HEK293 (cell line): ENCODE data around the gene ACRBP.

ENCODE experiments used
- ATF2 ChIP-seq: fragments of 450-650 bp; formaldehyde crosslinking; IDR thresholded peaks from 2 replicates; pipeline ENCODE4 v1.5.1; 2016; ENCODE audit warnings: missing biosample characterization, missing genetic modification characterization, low read depth
- GLIS1 ChIP-seq: fragments of 450-650 bp; formaldehyde crosslinking; IDR thresholded peaks from 2 replicates; pipeline ENCODE4 v1.5.1; 2016; ENCODE audit warnings: missing biosample characterization, missing genetic modification characterization
- HOXC10 ChIP-seq: sonication (generic); formaldehyde crosslinking; IDR thresholded peaks from 2 replicates; pipeline ENCODE4 v1.8.1; 2023; ENCODE audit warnings: mild to moderate bottlenecking, missing genetic modification reagents
- KLF10 ChIP-seq: fragments of 450-650 bp; IDR thresholded peaks from 2 replicates; pipeline ENCODE4 v1.5.1; 2018; ENCODE audit warnings: missing biosample characterization, mild to moderate bottlenecking, missing genetic modification characterization
- PATZ1 ChIP-seq: fragments of 450-650 bp; formaldehyde crosslinking; IDR thresholded peaks from 2 replicates; pipeline ENCODE4 v1.5.1; 2016; ENCODE audit warnings: missing biosample characterization, missing genetic modification characterization
- SCRT1 ChIP-seq: fragments of 450-650 bp; formaldehyde crosslinking; IDR thresholded peaks from 2 replicates; pipeline ENCODE4 v1.5.1; 2016; ENCODE audit warnings: missing biosample characterization, missing genetic modification characterization, borderline replicate concordance
- ZBTB21 ChIP-seq: fragments of 450-650 bp; formaldehyde crosslinking; IDR thresholded peaks from 2 replicates; pipeline ENCODE4 v1.5.1; 2017; ENCODE audit warnings: missing biosample characterization, missing genetic modification characterization
- ZEB2 ChIP-seq: fragments of 450-650 bp; formaldehyde crosslinking; IDR thresholded peaks from 2 replicates; pipeline ENCODE4 v1.5.1; 2016; ENCODE audit warnings: missing biosample characterization, missing genetic modification characterization
- ZFP3 ChIP-seq: fragments of 450-650 bp; formaldehyde crosslinking; IDR thresholded peaks from 2 replicates; pipeline ENCODE4 v1.5.1; 2016; ENCODE audit warnings: low read depth, missing biosample characterization, missing genetic modification characterization
- ZNF174 ChIP-seq: fragments of 450-650 bp; formaldehyde crosslinking; IDR thresholded peaks from 2 replicates; pipeline ENCODE4 v1.5.0; 2017; ENCODE audit warnings: missing biosample characterization, mild to moderate bottlenecking, missing genetic modification characterization
- ZNF175 ChIP-seq: fragments of 450-650 bp; formaldehyde crosslinking; IDR thresholded peaks from 2 replicates; pipeline ENCODE4 v1.5.1; 2016; ENCODE audit warnings: missing biosample characterization, missing genetic modification characterization
- ZNF184 ChIP-seq: fragments of 450-650 bp; IDR thresholded peaks from 2 replicates; pipeline ENCODE4 v1.5.1; 2018; ENCODE audit warnings: missing biosample characterization, mild to moderate bottlenecking, missing genetic modification characterization
- ZNF202 ChIP-seq: fragments of 450-650 bp; formaldehyde crosslinking; IDR thresholded peaks from 2 replicates; pipeline ENCODE4 v1.5.1; 2016; ENCODE audit warnings: missing biosample characterization, missing genetic modification characterization, borderline replicate concordance
- ZNF211 ChIP-seq: fragments of 450-650 bp; formaldehyde crosslinking; IDR thresholded peaks from 2 replicates; pipeline ENCODE4 v1.5.1; 2016; ENCODE audit warnings: low read depth, missing biosample characterization, missing genetic modification characterization
- ZNF214 ChIP-seq: fragments of 450-650 bp; formaldehyde crosslinking; IDR thresholded peaks from 2 replicates; pipeline ENCODE4 v1.5.1; 2017; ENCODE audit warnings: missing biosample characterization, mild to moderate bottlenecking, missing genetic modification characterization, borderline replicate concordance
- ZNF311 ChIP-seq: fragments of 450-650 bp; formaldehyde crosslinking; IDR thresholded peaks from 2 replicates; pipeline ENCODE4 v1.5.1; 2017; ENCODE audit warnings: missing biosample characterization, missing genetic modification characterization, borderline replicate concordance
- ZNF335 ChIP-seq: fragments of 450-650 bp; formaldehyde crosslinking; conservative IDR thresholded peaks from 2 replicates; pipeline ENCODE4 v1.5.1; 2016; ENCODE audit warnings: missing biosample characterization, missing genetic modification characterization
- ZNF366 ChIP-seq: fragments of 450-650 bp; formaldehyde crosslinking; conservative IDR thresholded peaks from 2 replicates; pipeline ENCODE4 v1.5.1; 2016; ENCODE audit warnings: missing biosample characterization, missing genetic modification characterization
- ZNF48 ChIP-seq: fragments of 450-650 bp; formaldehyde crosslinking; IDR thresholded peaks from 2 replicates; pipeline ENCODE4 v1.5.1; 2016; ENCODE audit warnings: missing biosample characterization, missing genetic modification characterization
- ZNF510 ChIP-seq: fragments of 450-650 bp; formaldehyde crosslinking; IDR thresholded peaks from 2 replicates; pipeline ENCODE4 v1.5.1; 2018; ENCODE audit warnings: mild to moderate bottlenecking, missing genetic modification characterization, missing biosample characterization; ENCODE audit not compliant: insufficient replicate concordance
- ZNF521 ChIP-seq: fragments of 450-650 bp; formaldehyde crosslinking; IDR thresholded peaks from 2 replicates; pipeline ENCODE4 v1.5.1; 2017; ENCODE audit warnings: missing biosample characterization, mild to moderate bottlenecking, missing genetic modification characterization
- ZNF561 ChIP-seq: fragments of 450-650 bp; IDR thresholded peaks from 2 replicates; pipeline ENCODE4 v1.5.1; 2018; ENCODE audit warnings: missing biosample characterization, missing genetic modification characterization, borderline replicate concordance
- ZNF610 ChIP-seq: fragments of 450-650 bp; formaldehyde crosslinking; IDR thresholded peaks from 2 replicates; pipeline ENCODE4 v1.5.1; 2016; ENCODE audit warnings: missing biosample characterization, missing genetic modification characterization, borderline replicate concordance
- ZSCAN16 ChIP-seq: fragments of 450-650 bp; formaldehyde crosslinking; IDR thresholded peaks from 2 replicates; pipeline ENCODE4 v1.5.1; 2016; ENCODE audit warnings: missing biosample characterization, missing genetic modification characterization
- ZSCAN30 ChIP-seq: fragments of 450-650 bp; IDR thresholded peaks from 2 replicates; pipeline ENCODE4 v1.5.1; 2018; ENCODE audit warnings: missing biosample characterization, mild to moderate bottlenecking, missing genetic modification characterization, moderate library complexity
- TF ChIP-seq, protein P1 (sequence below): fragments of 450-650 bp; formaldehyde crosslinking; conservative IDR thresholded peaks from 2 replicates; pipeline ENCODE4 v1.5.1; 2016; ENCODE audit warnings: low read depth, missing biosample characterization, missing genetic modification characterization
- TF ChIP-seq, protein P2 (sequence below): fragments of 450-650 bp; formaldehyde crosslinking; IDR thresholded peaks from 2 replicates; pipeline ENCODE4 v1.5.1; 2017; ENCODE audit warnings: missing biosample characterization, missing genetic modification characterization
- TF ChIP-seq, protein P3 (sequence below): fragments of 450-650 bp; formaldehyde crosslinking; IDR thresholded peaks from 2 replicates; pipeline ENCODE4 v1.5.1; 2016; ENCODE audit warnings: missing biosample characterization, missing genetic modification characterization
- TF ChIP-seq, protein P4 (sequence below): fragments of 450-650 bp; formaldehyde crosslinking; IDR thresholded peaks from 2 replicates; pipeline ENCODE4 v1.5.1; 2016; ENCODE audit warnings: missing biosample characterization, missing genetic modification characterization, borderline replicate concordance

The ACRBP gene

DNA sequence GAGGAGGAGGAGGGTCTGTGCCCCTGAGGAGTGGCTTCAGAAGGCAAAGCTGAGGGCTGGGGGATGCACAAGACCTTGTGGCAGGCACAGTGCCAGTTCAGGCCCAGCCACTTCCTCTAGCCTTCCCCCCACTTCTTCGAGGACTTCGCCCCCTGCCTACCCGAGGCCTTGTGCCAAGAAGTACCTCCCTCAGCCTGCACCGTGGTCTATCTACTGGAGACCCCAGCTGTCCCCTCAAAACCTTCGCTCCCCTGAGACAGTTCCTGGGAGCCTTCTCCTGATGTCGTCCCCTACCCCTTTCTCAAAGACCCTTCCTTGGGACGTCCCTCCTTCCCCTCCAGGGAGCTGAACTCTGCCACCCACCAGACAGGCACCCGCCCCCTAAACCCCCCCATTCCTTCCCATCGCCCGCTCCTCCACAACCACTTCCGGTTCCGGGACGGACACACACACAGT lies 41.3 kb upstream of the ACRBP start (continued):
- TF ChIP-seq, protein P1, sequence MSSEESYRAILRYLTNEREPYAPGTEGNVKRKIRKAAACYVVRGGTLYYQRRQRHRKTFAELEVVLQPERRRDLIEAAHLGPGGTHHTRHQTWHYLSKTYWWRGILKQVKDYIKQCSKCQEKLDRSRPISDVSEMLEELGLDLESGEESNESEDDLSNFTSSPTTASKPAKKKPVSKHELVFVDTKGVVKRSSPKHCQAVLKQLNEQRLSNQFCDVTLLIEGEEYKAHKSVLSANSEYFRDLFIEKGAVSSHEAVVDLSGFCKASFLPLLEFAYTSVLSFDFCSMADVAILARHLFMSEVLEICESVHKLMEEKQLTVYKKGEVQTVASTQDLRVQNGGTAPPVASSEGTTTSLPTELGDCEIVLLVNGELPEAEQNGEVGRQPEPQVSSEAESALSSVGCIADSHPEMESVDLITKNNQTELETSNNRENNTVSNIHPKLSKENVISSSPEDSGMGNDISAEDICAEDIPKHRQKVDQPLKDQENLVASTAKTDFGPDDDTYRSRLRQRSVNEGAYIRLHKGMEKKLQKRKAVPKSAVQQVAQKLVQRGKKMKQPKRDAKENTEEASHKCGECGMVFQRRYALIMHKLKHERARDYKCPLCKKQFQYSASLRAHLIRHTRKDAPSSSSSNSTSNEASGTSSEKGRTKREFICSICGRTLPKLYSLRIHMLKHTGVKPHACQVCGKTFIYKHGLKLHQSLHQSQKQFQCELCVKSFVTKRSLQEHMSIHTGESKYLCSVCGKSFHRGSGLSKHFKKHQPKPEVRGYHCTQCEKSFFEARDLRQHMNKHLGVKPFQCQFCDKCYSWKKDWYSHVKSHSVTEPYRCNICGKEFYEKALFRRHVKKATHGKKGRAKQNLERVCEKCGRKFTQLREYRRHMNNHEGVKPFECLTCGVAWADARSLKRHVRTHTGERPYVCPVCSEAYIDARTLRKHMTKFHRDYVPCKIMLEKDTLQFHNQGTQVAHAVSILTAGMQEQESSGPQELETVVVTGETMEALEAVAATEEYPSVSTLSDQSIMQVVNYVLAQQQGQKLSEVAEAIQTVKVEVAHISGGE (tag by site-specific recombination): no peak
- TF ChIP-seq, protein P2, sequence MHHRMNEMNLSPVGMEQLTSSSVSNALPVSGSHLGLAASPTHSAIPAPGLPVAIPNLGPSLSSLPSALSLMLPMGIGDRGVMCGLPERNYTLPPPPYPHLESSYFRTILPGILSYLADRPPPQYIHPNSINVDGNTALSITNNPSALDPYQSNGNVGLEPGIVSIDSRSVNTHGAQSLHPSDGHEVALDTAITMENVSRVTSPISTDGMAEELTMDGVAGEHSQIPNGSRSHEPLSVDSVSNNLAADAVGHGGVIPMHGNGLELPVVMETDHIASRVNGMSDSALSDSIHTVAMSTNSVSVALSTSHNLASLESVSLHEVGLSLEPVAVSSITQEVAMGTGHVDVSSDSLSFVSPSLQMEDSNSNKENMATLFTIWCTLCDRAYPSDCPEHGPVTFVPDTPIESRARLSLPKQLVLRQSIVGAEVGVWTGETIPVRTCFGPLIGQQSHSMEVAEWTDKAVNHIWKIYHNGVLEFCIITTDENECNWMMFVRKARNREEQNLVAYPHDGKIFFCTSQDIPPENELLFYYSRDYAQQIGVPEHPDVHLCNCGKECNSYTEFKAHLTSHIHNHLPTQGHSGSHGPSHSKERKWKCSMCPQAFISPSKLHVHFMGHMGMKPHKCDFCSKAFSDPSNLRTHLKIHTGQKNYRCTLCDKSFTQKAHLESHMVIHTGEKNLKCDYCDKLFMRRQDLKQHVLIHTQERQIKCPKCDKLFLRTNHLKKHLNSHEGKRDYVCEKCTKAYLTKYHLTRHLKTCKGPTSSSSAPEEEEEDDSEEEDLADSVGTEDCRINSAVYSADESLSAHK (tag by site-specific recombination): 0 out of 2 replicates have a peak, but pooled peaks have one; percentile 18
- TF ChIP-seq ZSCAN16 (no peak), ZNF175 (tag by site-specific recombination) (no peak), ZNF214 (tag by site-specific recombination) (no peak), ZNF211 (tag by site-specific recombination) (no peak), ZFP3 (tag by site-specific recombination) (no peak), SCRT1 (no peak), HOXC10 (CRISPR knock-in tag) (no peak), ATF2 (tag by site-specific recombination) (no peak), ZNF510 (tag by site-specific recombination) (no peak), ZNF366 (no peak), ZNF184 (tag by site-specific recombination) (no peak), ZNF174 (tag by site-specific recombination) (no peak), ZNF561 (tag by site-specific recombination) (no peak), ZNF521 (no peak), ZNF335 (peak; percentile 81), GLIS1 (tag by site-specific recombination) (no peak; the same call in 1 of the 2 replicates), KLF10 (tag by site-specific recombination) (no peak; the same call in 1 of the 2 replicates), ZNF610 (no peak), PATZ1 (tag by site-specific recombination) (peak; percentile 83), ZNF48 (tag by site-specific recombination) (no peak), ZNF202 (tag by site-specific recombination) (no peak), ZEB2 (no peak), ZSCAN30 (tag by site-specific recombination) (no peak), ZNF311 (tag by site-specific recombination) (no peak), ZBTB21 (tag by site-specific recombination) (peak; percentile 49)
- TF ChIP-seq, protein P3, sequence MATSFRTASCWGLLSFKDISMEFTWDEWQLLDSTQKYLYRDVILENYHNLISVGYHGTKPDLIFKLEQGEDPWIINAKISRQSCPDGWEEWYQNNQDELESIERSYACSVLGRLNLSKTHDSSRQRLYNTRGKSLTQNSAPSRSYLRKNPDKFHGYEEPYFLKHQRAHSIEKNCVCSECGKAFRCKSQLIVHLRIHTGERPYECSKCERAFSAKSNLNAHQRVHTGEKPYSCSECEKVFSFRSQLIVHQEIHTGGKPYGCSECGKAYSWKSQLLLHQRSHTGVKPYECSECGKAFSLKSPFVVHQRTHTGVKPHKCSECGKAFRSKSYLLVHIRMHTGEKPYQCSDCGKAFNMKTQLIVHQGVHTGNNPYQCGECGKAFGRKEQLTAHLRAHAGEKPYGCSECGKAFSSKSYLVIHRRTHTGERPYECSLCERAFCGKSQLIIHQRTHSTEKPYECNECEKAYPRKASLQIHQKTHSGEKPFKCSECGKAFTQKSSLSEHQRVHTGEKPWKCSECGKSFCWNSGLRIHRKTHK: no peak
- TF ChIP-seq, protein P4, sequence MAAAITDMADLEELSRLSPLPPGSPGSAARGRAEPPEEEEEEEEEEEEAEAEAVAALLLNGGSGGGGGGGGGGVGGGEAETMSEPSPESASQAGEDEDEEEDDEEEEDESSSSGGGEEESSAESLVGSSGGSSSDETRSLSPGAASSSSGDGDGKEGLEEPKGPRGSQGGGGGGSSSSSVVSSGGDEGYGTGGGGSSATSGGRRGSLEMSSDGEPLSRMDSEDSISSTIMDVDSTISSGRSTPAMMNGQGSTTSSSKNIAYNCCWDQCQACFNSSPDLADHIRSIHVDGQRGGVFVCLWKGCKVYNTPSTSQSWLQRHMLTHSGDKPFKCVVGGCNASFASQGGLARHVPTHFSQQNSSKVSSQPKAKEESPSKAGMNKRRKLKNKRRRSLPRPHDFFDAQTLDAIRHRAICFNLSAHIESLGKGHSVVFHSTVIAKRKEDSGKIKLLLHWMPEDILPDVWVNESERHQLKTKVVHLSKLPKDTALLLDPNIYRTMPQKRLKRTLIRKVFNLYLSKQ (tag by site-specific recombination): no peak
